ENCODE measurements around the gene CBR3.
A peak's percentile ranks its signal among the peaks of the same experiment; 100 is the strongest.
"Not testable (repeated sequence)": the region's sequence is repeated elsewhere in the genome, so short reads cannot be mapped to it uniquely, and the experiment has no call there.

CBR3 gene

GRCh38 chr21:36113647-36114428 lies 21.0 kb upstream of the CBR3 start:
- DNase-seq, result no peak
- in situ Hi-C loops (cut with HindIII; ENCODE audit: low pct_ligation_motif_present, low pct_unique_long_range_greater_than_20kb, low sequenced_read_pairs), result no loop called here

- in situ Hi-C loops (cut with HindIII; ENCODE audit: low pct_ligation_motif_present, low pct_unique_long_range_greater_than_20kb, low sequenced_read_pairs), result no loop called here
- no peak for DNase-seq
These were observed 19.6 kb upstream of the CBR3 start for GRCh38 chr21:36115138-36115730.

GRCh38 chr21:36117286-36117741 lies 17.6 kb upstream of the CBR3 start:
- DNase-seq, result no peak
- in situ Hi-C loops (cut with HindIII; ENCODE audit: low pct_ligation_motif_present, low pct_unique_long_range_greater_than_20kb, low sequenced_read_pairs), result no loop called here

GRCh38 chr21:36120304-36120888 lies 14.5 kb upstream of the CBR3 start:
- in situ Hi-C loops (cut with HindIII; ENCODE audit: low pct_ligation_motif_present, low pct_unique_long_range_greater_than_20kb, low sequenced_read_pairs), result no loop called here
- no peak for DNase-seq

- no peak for DNase-seq
These were observed 11.9 kb upstream of the CBR3 start for GRCh38 chr21:36122977-36123376.

GRCh38 chr21:36124395-36124794 lies 10.5 kb upstream of the CBR3 start:
- in situ Hi-C loops (cut with HindIII; ENCODE audit: low pct_ligation_motif_present, low pct_unique_long_range_greater_than_20kb, low sequenced_read_pairs), result no loop called here
- no peak for DNase-seq

More at GRCh38 chr21:36122977-36123376, 11.9 kb upstream of the CBR3 start:
- in situ Hi-C loops (cut with HindIII; ENCODE audit: low pct_ligation_motif_present, low pct_unique_long_range_greater_than_20kb, low sequenced_read_pairs), result no loop called here

GRCh38 chr21:36125512-36126207 lies 9.2 kb upstream of the CBR3 start:
- peak; percentile 54 for DNase-seq

GRCh38 chr21:36126208-36126565 lies 8.7 kb upstream of the CBR3 start:
- in situ Hi-C loops (cut with HindIII; ENCODE audit: low pct_ligation_motif_present, low pct_unique_long_range_greater_than_20kb, low sequenced_read_pairs), result no loop called here
- DNase-seq, result no peak

More at GRCh38 chr21:36125512-36126207, 9.2 kb upstream of the CBR3 start:
- in situ Hi-C loops (cut with HindIII; ENCODE audit: low pct_ligation_motif_present, low pct_unique_long_range_greater_than_20kb, low sequenced_read_pairs), result no loop called here

GRCh38 chr21:36126621-36127110 lies 8.2 kb upstream of the CBR3 start:
- DNase-seq, result no peak
- in situ Hi-C loops (cut with HindIII; ENCODE audit: low pct_ligation_motif_present, low pct_unique_long_range_greater_than_20kb, low sequenced_read_pairs), result no loop called here

GRCh38 chr21:36127250-36127904 lies 7.5 kb upstream of the CBR3 start:
- in situ Hi-C loops (cut with HindIII; ENCODE audit: low pct_ligation_motif_present, low pct_unique_long_range_greater_than_20kb, low sequenced_read_pairs), result no loop called here
- no peak for DNase-seq

- DNase-seq, result no peak
- in situ Hi-C loops (cut with HindIII; ENCODE audit: low pct_ligation_motif_present, low pct_unique_long_range_greater_than_20kb, low sequenced_read_pairs), result no loop called here
These were observed 6.9 kb upstream of the CBR3 start for GRCh38 chr21:36127977-36128376.

GRCh38 chr21:36129219-36129618 lies 5.7 kb upstream of the CBR3 start:
- DNase-seq, result no peak
- in situ Hi-C loops (cut with HindIII; ENCODE audit: low pct_ligation_motif_present, low pct_unique_long_range_greater_than_20kb, low sequenced_read_pairs), result no loop called here

GRCh38 chr21:36130414-36130762 lies 4.5 kb upstream of the CBR3 start:
- in situ Hi-C loops (cut with HindIII; ENCODE audit: low pct_ligation_motif_present, low pct_unique_long_range_greater_than_20kb, low sequenced_read_pairs); DNase-seq: not testable (repeated sequence)

GRCh38 chr21:36130839-36131238 lies 4.0 kb upstream of the CBR3 start:
- in situ Hi-C loops (cut with HindIII; ENCODE audit: low pct_ligation_motif_present, low pct_unique_long_range_greater_than_20kb, low sequenced_read_pairs); DNase-seq: not testable (repeated sequence)

- DNase-seq, result no peak
- in situ Hi-C loops (cut with HindIII; ENCODE audit: low pct_ligation_motif_present, low pct_unique_long_range_greater_than_20kb, low sequenced_read_pairs), result no loop called here
These were observed 2.2 kb upstream of the CBR3 start for GRCh38 chr21:36132696-36133095.

- in situ Hi-C loops (cut with HindIII; ENCODE audit: low pct_ligation_motif_present, low pct_unique_long_range_greater_than_20kb, low sequenced_read_pairs), result no loop called here
- DNase-seq, result peak; percentile 73
These were observed 668 bp downstream of the CBR3 start for GRCh38 chr21:36135391-36136102.

GRCh38 chr21:36139791-36140190 lies 4.9 kb downstream of the CBR3 start:
- DNase-seq; in situ Hi-C loops (cut with HindIII; ENCODE audit: low pct_ligation_motif_present, low pct_unique_long_range_greater_than_20kb, low sequenced_read_pairs): not testable (repeated sequence)

- in situ Hi-C loops (cut with HindIII; ENCODE audit: low pct_ligation_motif_present, low pct_unique_long_range_greater_than_20kb, low sequenced_read_pairs), result no loop called here
- peak; percentile 89 for DNase-seq
These were observed 6.6 kb downstream of the CBR3 start for GRCh38 chr21:36141513-36141925.
